GM18526 (cell line): ENCODE measurements around the gene KRT20.

Experiments used
- POLR2A ChIP-seq: IDR thresholded peaks from 3 replicates; pipeline ENCODE4 v1.6.1; 2011; ENCODE audit not compliant: insufficient read length; ENCODE audit errors: extremely low read depth

The KRT20 gene

DNA sequence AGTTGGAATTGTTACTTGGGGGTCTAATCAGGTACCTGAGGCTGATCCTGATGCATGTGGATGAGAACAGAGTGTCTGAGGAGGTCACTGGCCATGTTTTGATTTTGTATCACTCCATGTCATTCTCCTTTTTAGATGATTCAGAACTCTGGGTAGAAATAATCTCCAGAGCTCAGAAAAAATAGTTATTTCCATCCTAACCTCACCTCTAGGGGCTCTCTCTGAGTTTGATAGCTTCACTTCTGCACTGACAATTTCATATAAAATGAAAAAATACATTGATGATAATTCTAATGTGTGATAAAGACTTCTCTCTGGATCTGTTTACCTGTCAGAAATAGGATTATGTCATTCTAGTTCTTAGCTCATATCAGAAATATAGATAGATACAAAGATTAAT lies 11.8 kb downstream of the KRT20 start:
- TF ChIP-seq POLR2A, result no peak

DNA sequence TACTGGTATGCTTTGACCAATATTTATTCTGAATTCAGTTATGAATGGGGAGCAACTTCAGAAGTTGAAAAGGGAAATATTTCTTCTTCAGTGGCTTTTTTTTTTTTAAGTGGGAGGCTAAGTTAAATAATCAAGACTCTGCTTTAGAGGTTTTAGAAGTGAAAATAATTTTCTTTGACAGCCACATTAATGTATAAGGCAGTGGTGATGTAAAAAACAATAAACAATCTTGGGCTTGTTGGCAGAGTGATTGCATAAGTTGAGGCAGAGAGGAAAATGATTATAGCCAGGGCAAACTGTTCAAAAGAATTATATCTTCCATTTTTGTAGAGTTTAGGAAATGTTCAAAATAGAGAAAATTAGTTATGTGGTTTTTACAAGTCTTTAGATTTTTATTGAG lies 12.6 kb downstream of the KRT20 start:
- TF ChIP-seq POLR2A, result no peak

DNA sequence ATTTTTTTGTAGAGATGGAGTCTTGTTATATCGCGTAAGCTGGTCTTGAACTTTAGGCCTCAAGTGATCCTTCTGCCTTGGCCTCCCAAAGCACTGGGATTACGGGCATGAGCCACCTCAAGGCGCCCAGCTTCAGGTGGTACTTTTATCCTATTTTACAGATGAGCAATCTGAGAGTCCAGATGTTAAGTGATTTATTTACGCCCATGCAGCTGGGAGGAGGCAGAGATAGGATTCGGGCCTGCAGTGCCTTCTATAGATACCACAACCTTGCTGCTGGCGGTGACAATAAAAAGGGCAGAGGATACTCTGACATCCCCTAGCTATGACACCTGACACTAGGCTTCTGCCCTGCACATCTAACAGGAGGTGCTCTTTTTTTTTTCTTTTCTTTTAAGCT lies 13.7 kb downstream of the KRT20 start:
- no peak for TF ChIP-seq POLR2A

DNA sequence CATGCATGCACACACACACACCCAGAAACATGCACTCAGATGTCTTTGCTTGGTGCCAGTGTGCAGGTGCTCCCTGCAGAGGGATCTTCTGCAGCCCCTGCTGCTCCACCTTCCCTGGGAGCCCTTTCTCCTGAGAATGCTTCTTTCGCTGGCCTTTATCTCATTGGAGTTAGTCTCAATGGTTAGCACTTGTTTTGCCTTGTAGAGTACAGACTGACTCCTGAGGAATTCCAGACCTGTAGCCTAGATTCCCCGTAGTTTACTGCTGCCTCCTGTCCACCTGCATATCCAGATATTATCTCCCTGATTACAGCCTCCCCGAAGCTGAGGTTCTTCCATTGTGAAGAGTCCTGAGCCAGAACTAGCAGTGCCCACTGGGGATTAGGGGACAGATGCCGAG lies 14.9 kb downstream of the KRT20 start:
- no peak for TF ChIP-seq POLR2A

- TF ChIP-seq POLR2A, result no peak
These were observed 18.2 kb downstream of the KRT20 start, which contains the start of gene KRT12 for GRCh38 chr17:40866838-40867237. KRT12 (minus strand) TSS chr17:40867223; CDS start chr17:40867186, 37 bp downstream.

GRCh38 chr17:40864661-40865390 lies 20.2 kb downstream of the KRT20 start:
- no peak for TF ChIP-seq POLR2A

- no peak for TF ChIP-seq POLR2A
These were observed 21.9 kb downstream of the KRT20 start for GRCh38 chr17:40862985-40863733.

- TF ChIP-seq POLR2A, result no peak
These were observed 25.5 kb downstream of the KRT20 start for GRCh38 chr17:40859536-40859935.

DNA sequence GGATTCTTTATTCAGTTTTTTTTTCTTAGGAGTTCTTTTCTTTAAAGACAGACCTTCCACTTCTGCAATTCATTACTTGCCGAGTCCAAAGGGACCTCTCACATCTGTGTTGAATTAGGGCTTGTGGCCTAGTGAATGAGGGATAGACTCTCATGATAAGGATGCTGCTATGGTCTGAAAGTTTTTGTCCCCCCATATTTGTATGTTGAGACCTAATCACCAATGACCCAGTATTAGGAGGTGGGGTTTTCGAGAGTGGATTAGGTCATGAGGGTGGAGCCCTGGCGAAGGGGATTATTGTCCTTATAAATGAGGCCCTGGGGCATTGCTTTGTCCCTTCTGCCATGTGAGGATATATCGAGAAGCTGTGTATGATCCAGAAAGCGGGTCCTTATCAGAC lies 27.5 kb downstream of the KRT20 start:
- TF ChIP-seq POLR2A, result no peak

DNA sequence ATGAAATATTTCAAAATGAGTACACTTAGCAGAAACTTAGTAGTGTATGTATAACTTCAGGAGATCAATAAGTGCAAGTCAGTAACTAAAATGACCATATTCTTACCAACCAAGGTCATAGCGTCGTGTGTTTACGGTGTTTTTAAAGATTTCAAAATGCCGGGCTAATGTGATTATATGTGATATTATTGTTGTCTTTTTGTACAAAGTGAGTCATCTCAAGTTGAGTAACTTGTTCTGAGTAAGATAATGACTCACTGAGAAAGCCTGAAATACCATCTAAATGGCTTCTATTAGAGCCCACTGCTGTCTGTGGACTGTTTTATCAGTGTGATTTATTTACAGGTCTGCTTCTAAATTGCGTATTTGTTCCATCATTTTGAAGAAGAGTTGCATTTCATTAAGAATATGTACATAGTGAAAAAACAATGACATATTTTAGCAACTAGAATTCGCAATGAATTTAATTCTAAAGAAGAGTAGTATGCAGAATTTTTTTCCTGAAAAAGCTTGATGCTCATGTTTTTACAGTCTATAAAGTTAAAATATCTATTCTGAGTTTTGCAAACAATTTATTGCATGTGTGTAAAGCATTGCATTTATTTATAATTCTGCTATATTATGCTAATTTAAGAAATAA lies 30.7 kb downstream of the KRT20 start:
- TF ChIP-seq POLR2A, result no peak

- TF ChIP-seq POLR2A, result no peak
These were observed 32.7 kb downstream of the KRT20 start for GRCh38 chr17:40852364-40852763.

- TF ChIP-seq POLR2A, result no peak
These were observed 34.6 kb downstream of the KRT20 start for GRCh38 chr17:40850293-40850972.

DNA sequence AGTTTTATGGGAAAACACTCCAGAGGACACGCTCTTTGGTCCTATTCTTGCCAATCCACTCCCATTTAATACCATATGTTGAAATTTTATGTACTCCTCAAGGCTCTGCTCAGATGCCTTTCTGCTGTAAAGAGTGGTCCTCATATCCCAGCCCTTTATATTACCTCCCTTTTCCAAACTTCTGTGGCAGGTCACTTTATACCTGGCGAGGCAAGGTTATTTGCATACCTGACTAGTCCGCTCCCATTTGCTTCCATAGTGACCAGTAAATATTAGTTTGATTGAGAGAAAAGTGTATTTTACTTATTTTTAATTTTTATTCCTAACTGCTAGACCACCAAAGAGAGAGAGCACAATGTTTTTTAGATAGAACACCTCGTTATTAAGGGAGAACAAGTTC lies 35.3 kb downstream of the KRT20 start:
- no peak for TF ChIP-seq POLR2A

- TF ChIP-seq POLR2A, result no peak
These were observed 36.3 kb downstream of the KRT20 start for GRCh38 chr17:40848583-40849235.

DNA sequence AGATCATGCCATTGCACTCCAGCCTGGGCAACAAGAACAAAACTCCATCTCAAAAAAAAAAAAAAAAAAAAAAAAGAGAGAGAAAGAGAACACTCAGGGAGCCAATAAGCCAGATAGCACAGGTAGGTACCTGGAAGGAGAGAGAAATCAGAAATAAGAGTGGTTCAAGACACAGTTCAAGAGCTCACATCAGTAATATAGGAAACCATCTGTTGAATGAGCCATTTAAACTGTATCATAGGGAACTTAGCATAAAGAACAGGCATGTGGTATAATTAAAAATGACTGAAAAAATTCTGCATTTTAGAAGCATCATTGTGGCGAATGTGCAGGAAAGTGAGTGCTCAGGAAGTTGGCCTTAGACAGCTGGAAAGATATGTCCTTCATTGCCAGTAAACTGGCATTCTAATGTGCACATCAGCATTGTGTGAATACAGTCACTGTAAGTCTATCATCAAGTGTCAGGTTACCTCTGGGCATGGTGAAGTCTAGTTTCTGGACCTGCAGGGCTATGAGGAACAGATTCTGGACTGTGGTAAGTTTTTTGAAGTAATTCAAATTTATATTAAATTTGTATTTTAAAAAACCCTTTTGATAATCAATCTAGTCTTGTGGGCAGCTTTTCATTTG lies 38.4 kb downstream of the KRT20 start:
- no peak for TF ChIP-seq POLR2A

GRCh38 chr17:40844671-40845107 lies 40.4 kb downstream of the KRT20 start:
- no peak for TF ChIP-seq POLR2A
